NCI-H187 (cell line): ENCODE measurements around the gene KTI12.
"Not testable (repeated sequence)": the region's sequence is repeated elsewhere in the genome, so short reads cannot be mapped to it uniquely, and the experiment has no call there.

Experiments
- DNase-seq, 2 experiments: peaks; one replicate each; lab custom pipeline; 2025; lab: John Stamatoyannopoulos, UW

Gene KTI12

GRCh38 chr1:52037909-52038308 lies 4.3 kb upstream of the KTI12 start:
- DNase-seq = no peak

GRCh38 chr1:52037402-52037814 lies 3.8 kb upstream of the KTI12 start:
- DNase-seq = no peak

- no peak for DNase-seq
Measured at GRCh38 chr1:52034050-52034384, 407 bp upstream of the KTI12 start.

- DNase-seq = no peak
Measured at GRCh38 chr1:52032785-52033131, 852 bp downstream of the KTI12 start.

- no peak for DNase-seq
Measured at GRCh38 chr1:52032124-52032784, 1.4 kb downstream of the KTI12 start.

- DNase-seq = not testable (repeated sequence)
Measured at GRCh38 chr1:52028839-52029238, 4.8 kb downstream of the KTI12 start.

GRCh38 chr1:52028328-52028727 lies 5.3 kb downstream of the KTI12 start:
- DNase-seq = no peak

GRCh38 chr1:52026278-52026677 lies 7.3 kb downstream of the KTI12 start:
- DNase-seq = no peak

- DNase-seq = no peak
Measured at GRCh38 chr1:52022133-52022532, 11.5 kb downstream of the KTI12 start.

GRCh38 chr1:52008071-52008809 lies 25.4 kb downstream of the KTI12 start:
- no peak for DNase-seq

- DNase-seq = no peak
Measured at GRCh38 chr1:52007215-52008002, 26.2 kb downstream of the KTI12 start.

GRCh38 chr1:52006081-52006553 lies 27.5 kb downstream of the KTI12 start:
- DNase-seq = not testable (repeated sequence)

GRCh38 chr1:52005548-52005947 lies 28.1 kb downstream of the KTI12 start:
- not testable (repeated sequence) for DNase-seq

GRCh38 chr1:52003877-52004276 lies 29.7 kb downstream of the KTI12 start:
- no peak for DNase-seq

- DNase-seq = peak; percentile 64 to 80
Measured at GRCh38 chr1:52002038-52002917, 31.3 kb downstream of the KTI12 start.

- no peak for DNase-seq
Measured at GRCh38 chr1:51998701-51999100, 34.9 kb downstream of the KTI12 start.

- peak in 1 of 2 experiments; percentile 7 for DNase-seq
Measured at GRCh38 chr1:51997974-51998382, 35.6 kb downstream of the KTI12 start.

GRCh38 chr1:51990478-51990965 lies 43.1 kb downstream of the KTI12 start, which contains the start of gene RAB3B:
Gene RAB3B (minus strand): TSS chr1:51990700. CDS start chr1:51977117, 13,583 bp downstream.
- DNase-seq = peak; percentile 75 to 92

GRCh38 chr1:51989582-51990477 lies 43.8 kb downstream of the KTI12 start:
- DNase-seq = no peak

- no peak for DNase-seq
Measured at GRCh38 chr1:51988254-51988653, 45.4 kb downstream of the KTI12 start.
